Epithelial cell of proximal tubule (primary cell): ENCODE data around the gene MORN3. TPM values are rescaled to one million over a fixed set of nuclear protein-coding genes. Genes with fewer than 3 reads are reported as not detected.
"Not testable (repeated sequence)": the region's sequence is repeated elsewhere in the genome, so short reads cannot be mapped to it uniquely, and the experiment has no call there.

ENCODE experiments used
- DNase-seq: peaks from one replicate; pipeline ENCODE4 v3.0.0-alpha.2; 2011; ENCODE audit warnings: low read depth
- H3K4me3 ChIP-seq: 2 replicates; pipeline ENCODE4 v1.5.1; 2011; ENCODE audit warnings: low read depth, mild to moderate bottlenecking, low read length
- CTCF ChIP-seq: conservative IDR thresholded peaks from 2 replicates; pipeline ENCODE4 v1.5.1; 2012; ENCODE audit warnings: low read depth, mild to moderate bottlenecking, low read length
- total RNA-seq: library from RNA; depleted of rRNA; stranded (reverse); fragments of >200 nt; gene quantifications from 2 replicates; pipeline ENCODE4 v1.2.3, GENCODE V29; 2015

Gene MORN3
- total RNA-seq = 0.81 TPM in 1 of 2 replicates, not detected in the other

GRCh38 chr12:121669521-121669900 lies at the start of gene MORN3:
TSS of gene MORN3 (minus strand) at chr12:121669654. CDS start at chr12:121669483, 171 bp downstream.
- DNase-seq = no peak

GRCh38 chr12:121718653-121719239 lies 49.3 kb upstream of the MORN3 start:
- TF ChIP-seq CTCF = no peak
- H3K4me3 ChIP-seq = no peak overlapping the region
- no peak for DNase-seq

More at GRCh38 chr12:121669521-121669900, at the start of gene MORN3:
- no peak for TF ChIP-seq CTCF
- H3K4me3 ChIP-seq = no peak within 1 kb of the TSS

GRCh38 chr12:121717041-121717699 lies 47.7 kb upstream of the MORN3 start:
- no peak overlapping the region for H3K4me3 ChIP-seq
- no peak for TF ChIP-seq CTCF
- no peak for DNase-seq

GRCh38 chr12:121715862-121716435 lies 46.5 kb upstream of the MORN3 start:
- no peak overlapping the region for H3K4me3 ChIP-seq
- no peak for TF ChIP-seq CTCF
- no peak for DNase-seq

GRCh38 chr12:121715055-121715454 lies 45.6 kb upstream of the MORN3 start:
- H3K4me3 ChIP-seq = not testable (repeated sequence)

GRCh38 chr12:121713793-121714192 lies 44.3 kb upstream of the MORN3 start:
- no peak for DNase-seq
- no peak for TF ChIP-seq CTCF

More at GRCh38 chr12:121715055-121715454, 45.6 kb upstream of the MORN3 start:
- not testable (repeated sequence) for DNase-seq

GRCh38 chr12:121713257-121713777 lies 43.9 kb upstream of the MORN3 start:
- DNase-seq = no peak
- peak overlapping the region; percentile 96 for H3K4me3 ChIP-seq
- no peak for TF ChIP-seq CTCF

More at GRCh38 chr12:121713793-121714192, 44.3 kb upstream of the MORN3 start:
- H3K4me3 ChIP-seq = peak overlapping the region; percentile 96
